Measurements from ENCODE around the gene AICDA.

The AICDA gene

GRCh38 chr12:8612629-8613028 is at the start of gene AICDA:
Gene AICDA (minus strand): TSS chr12:8612859. CDS start chr12:8612767, 92 bp downstream.
- Histone ChIP-seq H3K27ac (ENCODE audit: low read depth, low read length) (no peak within 1 kb of the TSS), H3K4me2 (ENCODE audit: low read length) (no peak within 1 kb of the TSS)
- TF ChIP-seq CTCF (IDR thresholded peaks at IDR 0.05; ENCODE audit: low read depth, low read length, poor library complexity, severe bottlenecking) (no peak), EZH2phosphoT487 (IDR thresholded peaks at IDR 0.05; ENCODE audit: borderline replicate concordance, low read length) (no peak)

GRCh38 chr12:8661751-8662150 is 49.1 kb upstream of the AICDA start:
- Histone ChIP-seq H4K20me1 (ENCODE audit: control insufficient read depth, insufficient read depth, low read depth, low read length) (no peaks in the 10 kb centered on the region), H3K27me3 (ENCODE audit: control insufficient read depth, low read length) (no peaks in the 10 kb centered on the region), H3K79me2 (ENCODE audit: control insufficient read depth, low read length) (no peaks in the 10 kb centered on the region), H3K27ac (ENCODE audit: low read depth, low read length) (no peak overlapping the region), H3K36me3 (ENCODE audit: control insufficient read depth, low read length) (no peaks in the 10 kb centered on the region), H3K4me3 (ENCODE audit: low read length) (no peak overlapping the region), H3F3A (ENCODE audit: control insufficient read depth, insufficient read depth) (no peaks in the 10 kb centered on the region), H3K9me2 (replicated peaks; ENCODE audit: control insufficient read depth, low read length) (no peaks in the 10 kb centered on the region), H3K4me1 (ENCODE audit: control insufficient read depth, low read length) (peaks cover 21% of the 10 kb centered on the region), H3K4me2 (ENCODE audit: low read length) (no peak overlapping the region), H3K9me3 (ENCODE audit: control insufficient read depth, insufficient read depth, low read length) (no peaks in the 10 kb centered on the region)
- TF ChIP-seq CTCF (IDR thresholded peaks at IDR 0.05; ENCODE audit: low read depth, low read length, poor library complexity, severe bottlenecking) (no peak), EZH2phosphoT487 (IDR thresholded peaks at IDR 0.05; ENCODE audit: borderline replicate concordance, low read length) (no peak)

More at GRCh38 chr12:8612629-8613028, at the start of gene AICDA:
- no peaks in the 10 kb centered on the region for H3K79me2 ChIP-seq (ENCODE audit: control insufficient read depth, low read length)
- H3K36me3 ChIP-seq (ENCODE audit: control insufficient read depth, low read length): no peaks in the 10 kb centered on the region
- H3K4me1 ChIP-seq (ENCODE audit: control insufficient read depth, low read length): peaks cover 41% of the 10 kb centered on the region
- H3K9me2 ChIP-seq (replicated peaks; ENCODE audit: control insufficient read depth, low read length): no peaks in the 10 kb centered on the region
- no peaks in the 10 kb centered on the region for H4K20me1 ChIP-seq (ENCODE audit: control insufficient read depth, insufficient read depth, low read depth, low read length)
- H3F3A ChIP-seq (ENCODE audit: control insufficient read depth, insufficient read depth): no peaks in the 10 kb centered on the region
- no peak within 1 kb of the TSS for H3K4me3 ChIP-seq (ENCODE audit: low read length)
- no peaks in the 10 kb centered on the region for H3K9me3 ChIP-seq (ENCODE audit: control insufficient read depth, insufficient read depth, low read length)
- H3K27me3 ChIP-seq (ENCODE audit: control insufficient read depth, low read length): no peaks in the 10 kb centered on the region

GRCh38 chr12:8661016-8661415 is 48.4 kb upstream of the AICDA start:
- H3K27ac ChIP-seq (ENCODE audit: low read depth, low read length): no peak overlapping the region
- H3K27me3 ChIP-seq (ENCODE audit: control insufficient read depth, low read length): no peaks in the 10 kb centered on the region
- peaks cover 21% of the 10 kb centered on the region for H3K4me1 ChIP-seq (ENCODE audit: control insufficient read depth, low read length)
- no peaks in the 10 kb centered on the region for H3K36me3 ChIP-seq (ENCODE audit: control insufficient read depth, low read length)
- TF ChIP-seq CTCF (IDR thresholded peaks at IDR 0.05; ENCODE audit: low read depth, low read length, poor library complexity, severe bottlenecking) (no peak), EZH2phosphoT487 (IDR thresholded peaks at IDR 0.05; ENCODE audit: borderline replicate concordance, low read length) (no peak)
- H3K9me3 ChIP-seq (ENCODE audit: control insufficient read depth, insufficient read depth, low read length): no peaks in the 10 kb centered on the region
- H3K9me2 ChIP-seq (replicated peaks; ENCODE audit: control insufficient read depth, low read length): no peaks in the 10 kb centered on the region
- H4K20me1 ChIP-seq (ENCODE audit: control insufficient read depth, insufficient read depth, low read depth, low read length): no peaks in the 10 kb centered on the region
- no peak overlapping the region for H3K4me3 ChIP-seq (ENCODE audit: low read length)
- no peak overlapping the region for H3K4me2 ChIP-seq (ENCODE audit: low read length)
- no peaks in the 10 kb centered on the region for H3F3A ChIP-seq (ENCODE audit: control insufficient read depth, insufficient read depth)
- no peaks in the 10 kb centered on the region for H3K79me2 ChIP-seq (ENCODE audit: control insufficient read depth, low read length)

Data from DOHH2 (cell line).